ENCODE data around the gene CCL17. TPM values are rescaled to one million over a fixed set of nuclear protein-coding genes. Genes with fewer than 3 reads are reported as not detected.
A peak's percentile ranks its signal among the peaks of the same experiment; 100 is the strongest.

CCL17 gene
- total and polyA plus RNA-seq, 2 of the 4 experiments (the other 2 are of a cell fraction), result not detected

- no peak overlapping the region for H3K23ac ChIP-seq (ENCODE audit: low read depth, low read length)
- H3K4me3 ChIP-seq (ENCODE audit: insufficient read depth, low read depth, low read length), result no peak overlapping the region
- no peak overlapping the region for H2BK20ac ChIP-seq (ENCODE audit: low read depth, low read length)
- peaks cover 37% of the 10 kb centered on the region for H3K27me3 ChIP-seq (ENCODE audit: control insufficient read depth, insufficient read depth, low read length)
- dilution Hi-C loops (cut with HindIII; ENCODE audit: low sequenced_read_pairs, unreplicated experiment), result no loop called here
- POLR2A ChIA-PET (ENCODE audit: unreplicated experiment), result no interaction called here
- H2BK15ac ChIP-seq (ENCODE audit: low read depth, low read length), result no peak overlapping the region
- H3K79me1 ChIP-seq (ENCODE audit: low read depth in 1 of 2, low read length in 2 of 2), result no peaks in the 10 kb centered on the region
- no peak for DNase-seq
- CTCF ChIA-PET, result no interaction called here
- H3K9me3 ChIP-seq (ENCODE audit: control insufficient read depth, insufficient read depth, low read length), result peaks cover 3% of the 10 kb centered on the region
- H3K4ac ChIP-seq (ENCODE audit: low read depth, low read length), result no peak overlapping the region
- H4K8ac ChIP-seq (ENCODE audit: low read depth in 2 of 2, low read length in 2 of 2), result no peak overlapping the region
- no peak overlapping the region for H3K4me2 ChIP-seq (ENCODE audit: low read depth, low read length)
- no peaks in the 10 kb centered on the region for H4K20me1 ChIP-seq (ENCODE audit: insufficient read depth, low read length)
- no peak overlapping the region for H3K18ac ChIP-seq (ENCODE audit: low read depth, low read length)
- no peak overlapping the region for H4K91ac ChIP-seq (ENCODE audit: insufficient read depth, low read depth, low read length)
- H3K4me1 ChIP-seq (ENCODE audit: control insufficient read depth, insufficient read depth, low read length), result peaks cover 3% of the 10 kb centered on the region; the same call in 1 of the 2 replicates
- H2AK9ac ChIP-seq (replicated peaks; ENCODE audit: low read depth, low read length, poor library complexity), result no peak overlapping the region
- in situ Hi-C loops (cut with MboI; ENCODE audit: low sequenced_read_pairs), result no loop called here
- H2BK5ac ChIP-seq (ENCODE audit: low read depth, low read length, poor library complexity, severe bottlenecking), result peak overlapping the region; percentile 77
- no peak overlapping the region for H3K27ac ChIP-seq (ENCODE audit: insufficient read depth, low read length)
- H3K36me3 ChIP-seq (ENCODE audit: control insufficient read depth, insufficient read depth, low read length), result no peaks in the 10 kb centered on the region
- ATAC-seq (ENCODE audit: low read depth), result no peak
- no peak overlapping the region for H3K14ac ChIP-seq (replicated peaks; ENCODE audit: low read depth, low read length)
- H2AK5ac ChIP-seq (ENCODE audit: low read depth, low read length), result no peak overlapping the region
- WGBS, 2 experiments (ENCODE audit: extremely low coverage in 2 of 2, insufficient read length in 1 of 2), result 73% methylated on average over 4 of the region's 7 CpGs; no CpG with 5 or more reads in 1 of the 2 experiments
- no peak overlapping the region for H2BK120ac ChIP-seq (ENCODE audit: low read depth, low read length)
- intact Hi-C loops (cut with micrococcal nuclease), result no loop called here
- no peak overlapping the region for H3K56ac ChIP-seq (ENCODE audit: extremely low read depth, insufficient read depth, low read length)
- H3K9ac ChIP-seq (ENCODE audit: low read depth, low read length), result no peak overlapping the region
- H3K9me1 ChIP-seq (ENCODE audit: insufficient read depth, low read length), result no peaks in the 10 kb centered on the region
- peak overlapping the region; percentile 32 for H2AFZ ChIP-seq (replicated peaks; ENCODE audit: low read length, poor library complexity)
- no TSS peak for BruUV-seq (replicated peaks)
- TF ChIP-seq CHD1 (IDR thresholded peaks at IDR 0.05; ENCODE audit: low read depth, low read length) (no peak), MXI1 (IDR thresholded peaks at IDR 0.05; ENCODE audit: borderline replicate concordance, low read depth, low read length) (no peak)
- H4K5ac ChIP-seq (ENCODE audit: low read depth, low read length), result no peak overlapping the region
Measured at GRCh38 chr16:57388359-57389086, 16.0 kb upstream of the CCL17 start.

Data from IMR-90 (cell line).